MM.1S (cell line): Measurements from ENCODE around the gene IL1RAPL2.
"Not testable (repeated sequence)": the region's sequence is repeated elsewhere in the genome, so short reads cannot be mapped to it uniquely, and the experiment has no call there.

Experiments used
- DNase-seq: peaks from one replicate; pipeline ENCODE4 v3.0.0-alpha.2; 2015
- H2AFZ ChIP-seq: fragments of 300-600 bp; sonication (generic); 2 replicates; pipeline ENCODE4 v1.6.0; 2016; ENCODE audit warnings: antibody characterized with exemption, low read length
- H3F3A ChIP-seq: fragments of 300-600 bp; sonication (generic); 2 replicates; pipeline ENCODE4 v1.6.1; 2016; ENCODE audit warnings: mild to moderate bottlenecking, antibody characterized with exemption, low read length, moderate library complexity, mixed read lengths; ENCODE audit not compliant: insufficient read depth
- H3K27ac ChIP-seq: fragments of 300-600 bp; sonication (generic); 2 replicates; pipeline ENCODE4 v1.5.1; 2016; ENCODE audit warnings: mild to moderate bottlenecking, low read length
- H3K27me3 ChIP-seq: fragments of 300-600 bp; sonication (generic); replicated peaks from 2 replicates; pipeline ENCODE4 v1.6.0; 2016; ENCODE audit warnings: low read length; ENCODE audit not compliant: insufficient read depth
- H3K36me3 ChIP-seq: fragments of 300-600 bp; sonication (generic); replicated peaks from 2 replicates; pipeline ENCODE4 v1.6.1; 2016; ENCODE audit warnings: mild to moderate bottlenecking, low read length, mixed read lengths; ENCODE audit not compliant: insufficient read depth
- H3K4me1 ChIP-seq: fragments of 300-600 bp; sonication (generic); 2 replicates; pipeline ENCODE4 v1.6.1; 2016; ENCODE audit warnings: low read length, mixed read lengths
- H3K4me2 ChIP-seq: fragments of 300-600 bp; sonication (generic); 2 replicates; pipeline ENCODE4 v1.6.0; 2016; ENCODE audit warnings: low read depth, low read length
- H3K4me3 ChIP-seq: fragments of 300-600 bp; sonication (generic); 2 replicates; pipeline ENCODE4 v1.5.1; 2016; ENCODE audit warnings: low read length, mixed read lengths
- H3K79me2 ChIP-seq: fragments of 300-600 bp; sonication (generic); 2 replicates; pipeline ENCODE4 v1.6.1; 2016; ENCODE audit warnings: mixed run types, low read length, mixed read lengths
- H3K9ac ChIP-seq: fragments of 300-600 bp; sonication (generic); 2 replicates; pipeline ENCODE4 v1.6.1; 2016; ENCODE audit warnings: low read length, mixed read lengths
- H3K9me2 ChIP-seq: fragments of 300-600 bp; sonication (generic); replicated peaks from 2 replicates; pipeline ENCODE4 v1.6.1; 2016; ENCODE audit warnings: mild to moderate bottlenecking, low read length, mixed read lengths; ENCODE audit not compliant: insufficient read depth
- H3K9me3 ChIP-seq: fragments of 300-600 bp; sonication (generic); replicated peaks from 2 replicates; pipeline ENCODE4 v1.6.1; 2016; ENCODE audit warnings: mild to moderate bottlenecking, low read length, mixed read lengths; ENCODE audit not compliant: insufficient read depth
- H4K20me1 ChIP-seq: fragments of 300-600 bp; sonication (generic); 2 replicates; pipeline ENCODE4 v1.6.1; 2016; ENCODE audit warnings: mild to moderate bottlenecking, low read length, moderate library complexity, mixed read lengths; ENCODE audit not compliant: insufficient read depth
- EZH2 ChIP-seq: fragments of 300-600 bp; sonication (generic); optimal IDR thresholded peaks from 2 replicates; pipeline ENCODE3; 2017; ENCODE audit warnings: low read depth, mild to moderate bottlenecking, antibody characterized with exemption, low read length, mixed read lengths
- EZH2phosphoT487 ChIP-seq: fragments of 300-600 bp; sonication (generic); IDR thresholded peaks from 2 replicates; pipeline ENCODE4 v1.6.1; 2018; ENCODE audit warnings: antibody characterized with exemption, low read length
- TF ChIP-seq, protein P1 (sequence below): fragments of 300-600 bp; sonication (generic); IDR thresholded peaks from 2 replicates; pipeline ENCODE4 v1.5.1; 2016; ENCODE audit warnings: antibody characterized with exemption, low read length, mixed read lengths

IL1RAPL2 gene

DNA sequence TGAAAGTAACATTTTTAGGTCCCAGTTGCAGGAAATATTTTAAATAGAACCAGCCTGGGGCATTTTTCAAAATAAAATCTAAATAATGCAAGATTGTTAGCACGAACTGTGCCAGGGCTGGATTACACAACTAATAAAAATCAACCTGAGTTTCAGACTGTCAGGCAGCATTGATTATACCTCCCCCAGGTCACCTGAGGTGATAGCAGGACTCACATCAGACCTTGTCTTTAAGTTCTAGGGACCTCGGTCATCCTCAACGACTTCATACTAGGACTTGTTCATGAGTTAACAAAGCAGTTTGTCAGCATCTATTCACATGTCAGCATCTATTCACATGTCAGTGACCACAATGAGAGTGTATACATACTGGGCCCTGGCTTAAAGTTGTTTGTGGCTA is 663.1 kb downstream of the IL1RAPL2 start:
- Histone ChIP-seq H3K4me2 (no peak overlapping the region), H4K20me1 (no peaks in the 10 kb centered on the region), H3K4me1 (no peaks in the 10 kb centered on the region), H3K9me2 (no peaks in the 10 kb centered on the region), H3K27me3 (no peaks in the 10 kb centered on the region), H3K9ac (no peak overlapping the region), H3K79me2 (no peaks in the 10 kb centered on the region), H3K4me3 (no peak overlapping the region), H3K27ac (no peak overlapping the region), H3F3A (no peaks in the 10 kb centered on the region), H3K36me3 (no peaks in the 10 kb centered on the region), H2AFZ (no peak overlapping the region), H3K9me3 (no peaks in the 10 kb centered on the region)
- TF ChIP-seq EZH2 = no peak
- no peak for TF ChIP-seq EZH2phosphoT487
- TF ChIP-seq, protein P1, sequence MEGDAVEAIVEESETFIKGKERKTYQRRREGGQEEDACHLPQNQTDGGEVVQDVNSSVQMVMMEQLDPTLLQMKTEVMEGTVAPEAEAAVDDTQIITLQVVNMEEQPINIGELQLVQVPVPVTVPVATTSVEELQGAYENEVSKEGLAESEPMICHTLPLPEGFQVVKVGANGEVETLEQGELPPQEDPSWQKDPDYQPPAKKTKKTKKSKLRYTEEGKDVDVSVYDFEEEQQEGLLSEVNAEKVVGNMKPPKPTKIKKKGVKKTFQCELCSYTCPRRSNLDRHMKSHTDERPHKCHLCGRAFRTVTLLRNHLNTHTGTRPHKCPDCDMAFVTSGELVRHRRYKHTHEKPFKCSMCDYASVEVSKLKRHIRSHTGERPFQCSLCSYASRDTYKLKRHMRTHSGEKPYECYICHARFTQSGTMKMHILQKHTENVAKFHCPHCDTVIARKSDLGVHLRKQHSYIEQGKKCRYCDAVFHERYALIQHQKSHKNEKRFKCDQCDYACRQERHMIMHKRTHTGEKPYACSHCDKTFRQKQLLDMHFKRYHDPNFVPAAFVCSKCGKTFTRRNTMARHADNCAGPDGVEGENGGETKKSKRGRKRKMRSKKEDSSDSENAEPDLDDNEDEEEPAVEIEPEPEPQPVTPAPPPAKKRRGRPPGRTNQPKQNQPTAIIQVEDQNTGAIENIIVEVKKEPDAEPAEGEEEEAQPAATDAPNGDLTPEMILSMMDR = no peak
- DNase-seq = no peak

DNA sequence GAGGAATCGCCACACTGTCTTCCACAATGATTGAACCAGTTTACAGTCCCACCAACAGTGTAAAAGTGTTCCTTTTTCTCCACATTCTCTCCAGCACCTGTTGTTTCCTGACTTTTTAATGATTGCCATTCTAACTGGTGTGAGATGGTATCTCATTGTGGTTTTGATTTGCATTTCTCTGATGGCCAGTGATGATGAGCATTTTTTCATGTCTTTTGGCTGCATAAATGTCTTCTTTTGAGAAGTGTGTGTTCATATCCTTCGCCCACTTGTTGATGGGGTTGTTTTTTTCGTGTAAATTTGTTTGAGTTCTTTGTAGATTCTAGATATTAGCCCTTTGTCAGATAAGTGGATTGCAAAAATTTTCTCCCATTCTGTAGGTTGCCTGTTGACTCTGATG is 671.4 kb downstream of the IL1RAPL2 start:
- H3K9ac ChIP-seq = not testable (repeated sequence)

DNA sequence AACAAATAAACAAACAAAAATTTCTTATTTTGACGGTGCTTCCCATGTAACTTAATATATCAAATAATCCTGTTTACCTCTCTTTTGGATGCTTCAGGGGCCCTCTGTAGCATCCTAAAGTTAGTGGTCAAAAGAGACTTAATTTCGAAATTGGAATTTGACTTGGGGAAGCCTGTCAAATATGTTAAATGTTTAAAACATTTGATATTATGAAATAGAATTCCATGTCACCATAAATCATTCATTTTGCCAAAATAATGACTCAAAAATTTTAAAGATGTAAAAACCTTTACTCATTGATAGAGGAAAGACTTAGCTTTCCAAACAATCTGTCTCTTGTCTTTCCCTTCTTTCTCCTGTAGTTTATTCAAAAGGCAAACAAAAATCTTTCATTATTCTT is 675.1 kb downstream of the IL1RAPL2 start:
- no peak overlapping the region for H3K4me3 ChIP-seq
- no peaks in the 10 kb centered on the region for H3K27me3 ChIP-seq
- H3K4me2 ChIP-seq = no peak overlapping the region
- DNase-seq = no peak
- no peak overlapping the region for H2AFZ ChIP-seq
- no peaks in the 10 kb centered on the region for H3K9me2 ChIP-seq
- H3K9me3 ChIP-seq = no peaks in the 10 kb centered on the region
- H3K27ac ChIP-seq = no peak overlapping the region
- H3K9ac ChIP-seq = no peak overlapping the region
- no peaks in the 10 kb centered on the region for H3K4me1 ChIP-seq
- H3K79me2 ChIP-seq = no peaks in the 10 kb centered on the region
- H4K20me1 ChIP-seq = no peaks in the 10 kb centered on the region
- TF ChIP-seq, protein P1 = no peak
- TF ChIP-seq EZH2phosphoT487 = no peak
- no peak for TF ChIP-seq EZH2
- H3F3A ChIP-seq = no peaks in the 10 kb centered on the region
- no peaks in the 10 kb centered on the region for H3K36me3 ChIP-seq

More for the DNA sequence above, 671.4 kb downstream of the IL1RAPL2 start:
- H3K27me3 ChIP-seq, H4K20me1 ChIP-seq, H3K27ac ChIP-seq, H3K36me3 ChIP-seq, H3F3A ChIP-seq, H3K4me3 ChIP-seq, H3K4me1 ChIP-seq, H3K4me2 ChIP-seq, H3K9me3 ChIP-seq, DNase-seq, H3K9me2 ChIP-seq, H3K79me2 ChIP-seq, H2AFZ ChIP-seq: not testable (repeated sequence)

DNA sequence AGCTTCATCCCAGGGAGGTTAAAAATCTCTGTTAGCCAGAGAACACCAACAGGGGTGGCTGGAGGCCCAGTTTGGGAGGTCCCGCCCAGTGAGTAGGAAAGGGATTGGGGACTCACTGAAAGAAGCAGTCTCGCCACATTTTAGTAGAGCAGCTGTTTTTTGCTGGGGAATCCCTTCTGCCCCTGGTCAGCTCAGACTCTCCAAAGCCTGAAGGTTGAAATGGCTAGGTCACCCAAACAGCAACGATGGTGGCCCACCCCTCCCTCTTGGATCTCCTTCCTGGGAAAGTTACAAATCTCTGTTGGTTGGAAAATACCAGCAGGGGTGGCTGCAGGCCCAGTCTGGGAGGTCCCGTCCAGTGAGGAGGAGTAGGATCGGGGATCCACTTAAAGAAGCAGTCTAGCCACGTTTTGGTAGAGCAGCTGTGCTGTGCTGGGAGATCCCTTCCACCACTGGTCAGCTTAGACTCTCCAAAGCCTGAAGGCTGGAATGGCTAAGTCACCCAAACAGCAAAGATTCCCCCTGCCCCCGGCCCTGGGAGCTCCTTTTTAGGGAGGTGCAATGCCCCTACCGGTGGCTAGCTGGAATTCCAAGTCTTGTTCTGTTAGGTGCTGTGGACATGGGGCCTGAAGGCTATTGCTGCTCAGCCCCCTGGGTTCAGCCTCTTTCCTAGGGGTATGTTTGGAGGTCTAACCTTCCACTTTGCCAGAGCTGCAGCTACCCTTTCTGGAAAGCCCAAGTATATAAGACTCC is 694.5 kb downstream of the IL1RAPL2 start:
- no peaks in the 10 kb centered on the region for H3K36me3 ChIP-seq
- H2AFZ ChIP-seq = no peak overlapping the region
- no peak for DNase-seq
- no peak overlapping the region for H3K9ac ChIP-seq
- no peaks in the 10 kb centered on the region for H3K4me1 ChIP-seq
- no peaks in the 10 kb centered on the region for H3F3A ChIP-seq
- TF ChIP-seq, protein P1 = no peak
- no peak for TF ChIP-seq EZH2phosphoT487
- no peak for TF ChIP-seq EZH2
- no peaks in the 10 kb centered on the region for H3K79me2 ChIP-seq
- no peaks in the 10 kb centered on the region for H3K9me2 ChIP-seq
- no peaks in the 10 kb centered on the region for H3K9me3 ChIP-seq
- H3K27me3 ChIP-seq = no peaks in the 10 kb centered on the region
- no peaks in the 10 kb centered on the region for H4K20me1 ChIP-seq
- no peak overlapping the region for H3K4me3 ChIP-seq
- H3K4me2 ChIP-seq = no peak overlapping the region
- H3K27ac ChIP-seq = no peak overlapping the region
